GM19463 (cell line): ENCODE results near the gene SLC35B2.
A peak's percentile ranks its signal among the peaks of the same experiment; 100 is the strongest.

Experiments
- ATAC-seq: cut with Tn5 transposase; IDR thresholded peaks from one replicate; pipeline ENCODE4 v1.9.1; 2021; ENCODE audit warnings: mild to moderate bottlenecking, moderate library complexity; ENCODE audit not compliant: unreplicated experiment

SLC35B2 gene

DNA sequence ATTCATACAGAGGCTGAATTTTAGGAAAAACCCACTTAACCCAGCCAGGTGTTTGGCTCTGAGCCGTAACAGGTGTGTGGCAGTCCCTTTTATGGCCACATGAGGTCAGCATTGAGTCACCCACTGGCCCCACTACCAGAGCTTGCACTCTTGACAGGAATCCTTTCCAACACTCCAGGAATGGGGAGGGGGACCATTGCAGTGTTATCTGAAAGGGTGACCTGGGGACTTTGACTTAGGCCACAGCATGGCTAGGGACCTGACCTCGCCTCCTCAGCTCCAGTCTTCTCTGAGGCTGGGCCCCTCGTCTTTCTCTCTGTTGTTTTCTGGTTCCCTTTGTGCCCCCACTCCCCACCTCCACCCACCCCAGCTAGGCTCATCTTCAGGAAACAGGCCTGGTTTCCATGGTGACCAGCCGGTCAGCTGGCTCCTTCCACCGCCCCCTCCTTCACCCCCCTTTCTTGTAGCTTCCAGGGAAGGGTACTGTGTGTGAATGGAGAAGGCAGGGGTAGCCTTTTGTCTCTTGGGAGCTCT is 10.8 kb upstream of the SLC35B2 start:
- ATAC-seq = no peak

GRCh38 chr6:44267252-44267651 is 9.9 kb upstream of the SLC35B2 start:
- no peak for ATAC-seq

DNA sequence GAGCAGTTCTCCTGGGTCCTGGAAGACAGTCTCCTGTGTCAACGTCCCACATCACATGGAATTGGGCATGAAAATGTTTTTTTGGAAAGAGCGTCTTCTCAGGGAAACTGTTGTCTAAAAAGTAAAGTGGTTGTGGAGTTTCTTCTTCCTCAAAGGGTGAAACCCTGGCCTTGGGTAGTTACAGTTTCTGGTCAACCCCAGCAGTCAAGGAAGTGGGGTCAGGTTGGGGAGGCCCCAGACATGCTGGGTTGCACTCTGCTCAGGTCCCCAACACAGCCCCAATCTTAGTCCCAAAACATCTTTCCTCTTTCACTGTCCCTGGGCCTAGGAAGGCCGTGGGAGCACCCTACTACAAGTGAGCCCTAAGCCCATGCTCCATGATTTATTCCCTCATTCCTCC is 9.0 kb upstream of the SLC35B2 start:
- no peak for ATAC-seq

- ATAC-seq = no peak
Measured at GRCh38 chr6:44265722-44266233, 8.4 kb upstream of the SLC35B2 start.

GRCh38 chr6:44265007-44265721 is 7.8 kb upstream of the SLC35B2 start, which contains the start of gene NFKBIE:
NFKBIE (minus strand) TSS chr6:44265551; CDS start chr6:44265346, 205 bp downstream.
- ATAC-seq = peak; percentile 29

- ATAC-seq = no peak
Measured at GRCh38 chr6:44264154-44265006, 7.1 kb upstream of the SLC35B2 start.

DNA sequence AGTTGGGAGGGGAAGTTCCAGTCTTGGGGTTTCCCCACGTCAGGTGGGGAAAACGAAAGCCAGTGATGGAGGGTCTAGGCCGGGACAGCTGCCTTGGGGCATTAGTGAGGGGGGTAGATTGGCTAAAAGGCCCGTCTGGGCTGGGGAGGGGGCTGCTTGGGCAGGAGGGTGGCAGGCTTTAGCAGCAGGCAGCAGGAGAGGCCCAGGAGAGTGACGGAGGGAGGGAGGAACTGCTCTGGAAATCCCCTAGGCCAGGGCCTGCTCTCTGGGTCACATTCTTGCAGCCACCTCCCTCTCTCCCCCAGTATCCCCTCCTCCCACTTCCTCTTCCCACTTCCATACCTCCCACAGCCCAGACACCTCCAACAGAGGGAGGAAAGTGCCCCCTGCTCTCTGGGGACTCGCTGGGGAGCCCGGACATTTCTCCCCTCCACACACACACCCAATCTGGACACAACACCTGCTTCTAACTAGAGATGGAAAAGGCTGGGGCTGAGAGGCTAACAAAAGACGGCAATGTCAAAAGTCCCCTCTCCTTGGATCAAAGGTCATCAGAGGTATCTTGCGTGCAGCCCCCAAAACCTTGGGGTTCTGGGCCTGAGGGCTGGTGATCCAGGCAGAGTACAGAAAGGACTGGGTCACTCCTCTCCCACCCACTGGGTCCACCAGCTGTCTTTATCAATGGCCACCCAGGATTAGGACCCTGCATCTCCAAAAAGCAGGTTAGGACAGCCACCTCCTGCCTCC is 6.2 kb upstream of the SLC35B2 start:
- ATAC-seq = peak; percentile 23

- ATAC-seq = no peak
Measured at GRCh38 chr6:44262467-44263353, 5.4 kb upstream of the SLC35B2 start.

GRCh38 chr6:44261581-44261980 is 4.3 kb upstream of the SLC35B2 start:
- ATAC-seq = no peak

DNA sequence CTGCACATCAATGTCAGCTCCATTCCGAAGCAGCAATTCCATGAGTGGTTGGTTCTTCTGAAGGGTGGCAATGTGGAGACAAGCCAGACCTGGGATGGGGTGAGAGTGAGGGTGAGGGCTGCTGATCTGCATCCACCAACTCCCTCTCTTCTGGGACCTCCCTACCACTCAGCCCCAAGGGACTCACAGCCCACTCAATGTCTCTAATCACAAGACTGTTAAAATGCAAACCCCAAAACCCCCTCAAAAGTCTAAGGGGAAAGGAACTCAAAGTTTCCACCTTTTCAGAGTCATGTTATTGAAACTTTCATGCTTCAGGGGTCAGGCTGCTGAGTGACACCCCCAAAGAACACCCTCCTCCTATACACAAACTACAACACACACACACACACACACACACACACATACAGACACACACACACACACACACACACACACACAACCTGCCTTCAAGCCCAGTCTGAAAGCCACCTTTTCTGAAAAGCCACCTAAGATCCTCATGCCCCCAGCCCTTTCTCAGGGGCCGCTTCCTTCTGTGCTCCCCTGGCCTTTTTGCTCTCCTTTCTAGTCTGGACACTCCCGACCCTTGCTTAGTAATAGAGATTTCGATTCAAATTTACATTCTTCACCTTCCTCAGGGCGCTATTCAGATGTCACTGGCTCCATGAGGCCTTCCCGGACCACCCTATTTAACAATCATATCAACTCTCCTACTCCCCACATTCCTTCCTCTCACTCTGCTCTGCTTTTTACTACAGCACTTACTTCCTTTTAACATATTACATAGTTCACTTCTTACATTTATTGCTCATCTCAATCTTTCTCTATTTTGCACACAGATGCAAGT is 3.3 kb upstream of the SLC35B2 start:
- no peak for ATAC-seq

DNA sequence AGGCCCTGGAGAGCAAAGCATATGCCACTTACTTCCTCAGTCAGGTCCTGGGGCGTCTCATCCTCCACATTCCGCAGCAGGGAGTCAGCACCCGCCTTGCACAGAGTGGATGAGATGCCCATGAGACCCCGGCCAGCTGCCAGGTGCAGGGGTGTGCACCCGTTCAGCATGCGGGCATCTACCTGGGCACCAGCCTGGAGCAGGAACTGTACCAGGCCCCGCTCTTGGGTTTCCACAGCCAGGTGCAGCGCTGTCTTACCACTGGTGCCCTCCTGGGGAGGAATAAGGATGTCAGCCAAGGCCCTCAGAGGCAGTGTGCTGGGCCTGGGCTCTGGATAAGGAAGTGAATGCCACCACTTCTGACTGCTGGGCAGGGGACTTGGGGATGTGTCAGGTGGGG is 2.7 kb upstream of the SLC35B2 start:
- no peak for ATAC-seq

GRCh38 chr6:44258921-44259320 is 1.6 kb upstream of the SLC35B2 start:
- ATAC-seq = no peak

DNA sequence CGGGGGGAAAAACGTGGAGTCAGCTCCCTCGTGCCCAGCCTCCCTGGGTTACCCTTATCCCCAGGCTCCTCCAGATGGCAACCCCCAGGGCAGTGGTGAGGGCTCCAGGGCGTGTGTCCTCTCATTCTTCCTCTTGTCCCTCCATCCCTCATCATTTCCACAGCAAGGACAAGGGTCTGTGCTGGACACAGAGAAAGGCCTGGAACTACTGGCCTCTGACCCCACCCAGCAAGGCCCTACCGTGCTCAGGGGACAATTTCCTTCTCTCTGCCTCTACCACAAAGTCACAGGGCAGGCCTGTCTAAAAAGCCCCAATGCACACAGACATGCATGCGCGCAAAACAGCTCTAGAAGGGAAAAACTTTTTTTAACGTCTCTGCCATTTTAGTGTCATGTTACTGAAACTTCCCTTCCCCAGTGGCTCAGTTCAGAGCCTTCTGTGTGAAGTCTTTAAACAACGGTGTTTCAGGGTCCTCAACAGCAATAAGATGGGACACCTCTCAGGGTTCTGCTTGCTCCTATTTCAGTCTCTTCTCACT is 1.1 kb upstream of the SLC35B2 start:
- no peak for ATAC-seq

GRCh38 chr6:44257753-44258324 is 511 bp upstream of the SLC35B2 start:
- ATAC-seq = peak; percentile 20

DNA sequence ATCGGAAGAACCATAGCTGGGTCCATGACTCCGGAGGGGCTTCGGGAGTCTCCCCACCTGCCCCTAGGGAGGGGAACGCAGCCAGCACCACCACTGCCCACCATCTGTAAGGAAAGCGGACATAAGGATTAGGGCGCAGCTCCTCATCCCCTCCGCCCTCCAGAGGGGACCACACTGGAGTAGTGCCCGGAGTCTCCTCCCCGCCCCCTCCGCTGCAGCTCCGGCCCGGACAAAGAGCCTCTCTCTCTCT is 628 bp downstream of the SLC35B2 start:
- ATAC-seq = no peak

DNA sequence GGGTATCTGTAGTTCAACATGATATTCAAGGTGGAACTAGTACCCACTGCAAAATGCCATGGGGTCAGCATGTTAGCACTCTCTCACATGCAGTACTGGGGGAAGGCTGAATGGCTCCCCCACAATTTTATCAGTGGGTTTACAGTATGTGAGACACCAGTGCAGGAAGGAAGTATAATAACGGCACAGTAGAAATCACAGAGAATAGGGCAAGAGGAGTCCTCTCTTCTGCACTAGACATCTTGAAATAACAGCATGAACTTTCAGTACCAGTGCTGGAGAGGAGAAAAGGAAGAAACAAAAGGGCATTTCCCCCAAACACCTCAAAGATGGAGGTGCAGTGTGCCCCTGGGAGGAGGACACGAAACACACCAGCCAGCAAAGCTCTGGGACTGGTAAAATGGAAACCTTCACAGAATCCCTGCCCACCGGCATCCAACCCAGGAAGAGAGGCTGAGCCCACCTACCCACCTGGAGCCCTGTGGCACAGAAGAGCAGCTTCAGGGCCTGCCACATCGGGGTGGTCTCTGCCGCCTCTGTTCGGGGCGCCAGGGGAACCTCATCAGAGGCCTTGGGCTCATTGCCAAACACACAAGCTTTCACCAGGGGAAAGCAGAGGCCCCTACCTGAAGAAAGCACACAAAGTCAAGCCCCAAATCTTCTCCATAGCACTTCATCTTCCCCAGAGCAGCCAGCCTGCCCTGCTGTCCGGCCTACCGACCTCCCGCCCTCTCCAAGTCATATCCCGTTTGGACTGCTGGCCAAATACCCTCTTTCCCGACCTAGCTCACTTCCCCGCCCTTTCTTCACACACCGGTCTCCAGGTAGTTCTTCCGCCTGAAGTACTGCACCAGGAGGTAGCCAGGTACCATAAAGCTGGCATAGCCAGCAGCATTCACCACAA is 1.2 kb downstream of the SLC35B2 start:
- no peak for ATAC-seq

DNA sequence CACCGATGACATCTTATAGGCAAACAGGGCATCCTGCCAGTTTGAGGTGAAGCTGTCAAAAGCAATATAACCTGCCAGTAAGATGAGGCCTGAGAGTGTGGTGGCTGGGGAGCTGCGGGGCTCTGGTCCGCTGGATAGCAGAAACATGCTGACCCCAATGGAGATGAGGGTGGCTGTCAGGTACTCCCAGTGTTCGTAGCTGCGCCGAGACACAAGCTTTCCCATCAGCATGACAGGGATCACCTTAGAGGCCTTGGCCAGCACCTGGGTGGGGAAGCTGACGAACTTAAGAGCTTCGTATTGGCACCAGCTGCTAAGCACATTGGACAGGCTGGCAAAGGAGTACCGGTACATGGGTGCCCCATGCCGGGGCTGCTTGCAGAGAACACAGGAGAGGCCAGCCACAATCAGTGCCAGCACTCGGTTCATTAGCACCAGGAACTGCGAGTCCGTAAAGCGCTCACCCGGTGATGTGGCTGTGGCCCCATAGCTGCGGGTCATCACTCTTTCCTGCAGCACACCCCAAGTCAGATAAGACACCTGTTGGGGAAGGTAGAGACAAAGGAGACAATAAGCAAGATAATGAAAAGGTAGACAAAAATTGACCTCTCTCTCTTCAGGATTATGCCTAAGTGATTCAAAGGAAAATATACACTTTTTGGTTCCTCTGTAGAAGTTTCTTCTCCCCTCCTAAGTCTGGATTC is 2.1 kb downstream of the SLC35B2 start:
- no peak for ATAC-seq
